Central memory CD4-positive, alpha-beta T cell (primary cell): Measurements from ENCODE around the gene UVSSA.
"Not testable (repeated sequence)": the region's sequence is repeated elsewhere in the genome, so short reads cannot be mapped to it uniquely, and the experiment has no call there.

ENCODE experiments used
- DNase-seq: peaks from one replicate; pipeline ENCODE4 v3.0.0; 2022

UVSSA gene

GRCh38 chr4:1365271-1366178 lies 18.5 kb downstream of the UVSSA start:
- no peak for DNase-seq

DNA sequence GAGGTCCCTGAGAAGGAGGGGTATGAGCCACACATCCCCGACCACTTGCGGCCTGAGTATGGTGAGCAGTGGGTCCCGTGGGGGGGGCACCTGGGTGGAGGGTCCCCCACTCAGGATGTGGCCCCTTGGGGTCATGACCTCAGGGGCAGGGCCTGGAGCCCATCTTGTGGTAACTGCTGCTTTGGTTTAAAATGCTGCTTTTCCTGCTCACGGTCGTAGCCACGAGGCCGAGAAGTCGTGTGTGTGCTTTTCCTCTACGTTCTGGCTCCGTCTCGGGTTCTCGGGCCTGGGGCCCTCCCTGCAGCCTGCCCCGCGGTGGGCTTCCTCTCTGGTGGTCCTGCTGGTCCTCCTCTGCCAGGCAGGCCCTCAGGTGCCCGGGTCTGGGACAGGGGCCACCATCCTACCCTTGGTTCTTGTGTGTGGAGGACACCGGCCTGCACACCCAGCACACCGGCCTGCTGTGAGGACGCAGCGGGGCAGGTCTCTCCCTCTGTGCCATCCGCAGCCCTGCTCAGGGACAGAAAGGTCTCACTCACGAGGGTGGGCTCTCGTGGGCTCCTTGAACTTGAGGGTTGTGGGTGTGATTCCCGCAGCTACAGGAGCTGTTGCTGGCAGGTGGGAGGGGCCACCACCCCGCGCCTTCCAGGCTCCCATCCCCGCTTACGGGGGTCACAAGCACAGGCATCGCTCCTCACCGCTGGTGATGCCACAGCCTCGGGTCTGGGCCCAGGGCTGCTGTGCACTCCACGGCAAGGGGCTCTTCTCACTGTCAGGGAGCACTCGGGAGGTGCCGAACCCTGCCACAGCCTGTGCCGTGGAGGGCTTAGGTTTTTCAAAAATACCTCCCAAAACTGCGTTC lies 19.6 kb downstream of the UVSSA start:
- no peak for DNase-seq

- DNase-seq = no peak
These were observed 20.4 kb downstream of the UVSSA start for GRCh38 chr4:1367230-1367935.

- no peak for DNase-seq
These were observed 20.9 kb downstream of the UVSSA start for GRCh38 chr4:1367936-1368289.

- DNase-seq = no peak
These were observed 21.5 kb downstream of the UVSSA start for GRCh38 chr4:1368421-1369090.

DNA sequence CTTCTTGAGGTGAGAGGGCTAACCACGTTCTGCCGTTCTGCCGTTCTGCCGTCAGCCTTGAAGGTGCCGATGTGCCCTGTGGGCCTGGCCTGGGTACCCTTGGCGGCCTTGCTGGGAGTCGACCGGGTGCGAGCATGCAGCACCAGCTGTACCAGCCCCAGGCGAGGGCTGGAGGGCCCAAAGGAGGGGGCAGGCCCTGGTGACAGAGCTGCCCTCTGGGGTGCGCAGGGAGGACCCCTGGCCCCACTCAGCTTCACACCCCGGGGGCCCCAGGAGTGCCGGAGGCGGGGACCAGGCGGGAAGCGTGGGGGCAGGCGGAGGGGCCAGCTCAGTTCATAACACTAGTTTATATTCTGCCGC lies 22.1 kb downstream of the UVSSA start:
- no peak for DNase-seq

DNA sequence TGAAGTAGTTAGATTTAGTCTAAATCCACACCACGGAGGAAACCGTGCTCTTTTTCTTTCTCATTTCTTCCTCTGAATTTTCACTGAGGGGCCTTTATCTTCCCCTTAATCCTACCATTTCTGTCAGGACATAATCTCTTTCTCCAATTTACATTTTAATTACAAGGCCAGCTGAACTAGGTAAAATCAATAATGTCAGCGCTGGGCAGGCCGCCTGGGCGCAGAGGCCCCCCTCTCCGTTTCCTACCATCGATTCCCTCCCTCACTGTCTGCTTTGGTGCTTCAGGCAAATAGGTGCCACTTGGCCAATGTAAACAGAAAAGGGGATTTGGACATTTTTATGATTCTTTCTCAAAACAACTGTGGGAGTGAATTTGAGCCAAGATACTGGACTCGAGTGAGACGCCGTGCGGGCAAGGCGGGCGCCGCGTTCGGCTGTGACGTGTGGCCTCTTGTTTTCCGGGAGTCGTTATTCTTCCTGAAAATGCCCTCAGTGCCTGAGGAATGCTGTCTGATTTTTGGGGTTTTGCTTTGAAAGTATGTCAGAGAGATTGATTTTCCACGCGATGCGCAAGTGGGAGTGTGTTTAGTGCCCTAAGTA lies 22.6 kb downstream of the UVSSA start:
- no peak for DNase-seq

DNA sequence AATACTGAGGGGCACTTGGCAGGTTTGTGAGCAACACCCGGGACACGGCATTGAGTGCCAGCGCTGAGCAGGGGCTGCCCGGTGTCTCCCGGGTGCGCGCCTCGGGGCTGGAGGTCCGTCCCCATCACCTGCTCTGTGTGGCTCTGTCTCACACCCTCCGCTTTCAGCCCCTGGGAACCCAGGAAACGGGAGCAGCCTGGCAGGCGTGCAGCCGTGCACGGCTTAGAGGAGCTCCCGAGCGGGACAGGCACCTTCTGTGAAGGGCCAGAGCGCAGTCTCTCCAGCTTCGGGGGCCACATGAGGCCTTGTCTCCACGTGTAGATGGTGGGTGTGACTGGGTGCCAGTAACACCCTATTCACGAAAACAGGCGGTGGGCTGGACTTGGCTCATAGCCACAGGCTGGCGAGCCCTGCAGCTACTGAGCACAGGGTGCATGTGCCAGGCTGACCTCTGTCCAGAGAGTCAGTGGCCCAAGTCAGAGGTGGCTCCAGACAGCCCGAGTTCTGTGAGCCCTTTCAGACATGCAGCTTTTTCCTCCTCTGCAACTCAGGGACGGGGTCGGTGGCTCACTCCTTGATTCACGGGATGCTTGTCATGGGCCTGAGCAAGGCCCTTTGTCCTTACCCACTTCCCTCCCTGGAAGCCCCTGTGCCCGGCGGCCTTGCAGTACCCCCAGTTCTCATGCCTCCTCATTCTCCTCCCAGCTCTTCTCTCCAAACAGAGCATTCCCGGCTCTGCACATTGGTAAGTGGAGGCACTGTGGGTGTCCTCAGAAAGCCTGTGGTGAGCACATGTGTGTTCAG lies 23.5 kb downstream of the UVSSA start:
- DNase-seq = no peak

DNA sequence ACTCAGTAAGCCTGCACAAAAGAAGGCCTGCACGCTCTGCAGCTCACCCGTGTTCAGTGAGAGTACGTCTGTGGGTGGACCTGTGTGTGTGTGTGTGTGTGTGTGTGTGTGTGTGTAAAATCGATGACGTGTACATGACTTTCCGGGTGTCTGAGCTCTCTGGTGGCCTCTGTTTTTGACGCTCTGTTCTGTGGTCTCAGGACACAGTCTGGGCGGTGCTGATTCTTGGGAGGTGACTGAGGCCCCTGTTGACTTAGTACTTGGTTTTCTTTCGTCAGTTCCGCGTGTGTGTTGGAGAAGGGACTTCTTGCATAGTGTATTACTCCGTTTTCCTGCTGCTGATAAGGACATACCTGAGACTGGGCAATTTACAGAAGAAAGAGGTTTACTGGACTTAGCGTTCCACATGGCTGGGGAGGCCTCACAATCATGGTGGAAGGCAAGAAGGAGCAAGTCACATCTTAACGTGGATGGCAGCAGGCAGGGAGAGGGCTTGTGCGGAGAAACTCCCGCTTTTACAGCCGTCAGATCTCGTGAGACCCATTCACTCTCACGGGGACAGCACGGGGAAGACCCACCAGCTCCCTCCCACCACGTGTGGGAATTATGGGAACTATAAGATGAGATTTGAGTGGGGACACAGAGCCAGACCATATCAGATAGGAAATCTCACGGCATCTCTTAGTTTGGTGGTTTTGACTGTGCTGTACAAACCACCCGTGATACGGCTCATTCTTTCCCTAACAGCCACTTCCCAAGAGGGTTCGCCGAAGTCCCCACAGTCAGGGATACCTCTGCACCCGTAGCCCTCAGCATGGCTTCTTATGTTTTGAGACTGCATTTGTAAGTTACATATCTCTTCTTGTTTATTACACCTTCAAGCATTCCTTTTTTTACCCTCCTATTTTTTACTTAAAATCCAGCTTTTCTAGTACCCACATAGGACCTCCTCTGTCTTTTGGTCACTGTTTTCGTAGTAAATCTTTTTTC lies 24.5 kb downstream of the UVSSA start:
- no peak for DNase-seq

DNA sequence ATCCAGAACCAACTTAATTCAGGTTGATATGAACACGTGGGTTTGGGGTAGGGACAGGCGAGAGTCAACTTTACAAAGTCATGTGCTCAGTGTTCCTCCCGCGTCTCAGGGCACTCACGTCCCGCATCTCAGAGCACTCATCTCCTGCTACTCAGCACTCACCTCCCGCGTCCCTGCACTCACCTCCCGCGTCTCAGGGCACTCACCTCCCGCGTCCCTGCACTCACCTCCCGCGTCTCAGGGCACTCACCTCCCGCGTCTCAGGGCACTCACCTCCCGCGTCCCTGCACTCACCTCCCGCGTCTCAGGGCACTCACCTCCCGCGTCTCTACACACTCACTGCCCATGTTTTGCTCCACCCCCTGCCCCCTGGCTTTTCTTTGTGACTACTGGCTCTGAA lies 25.6 kb downstream of the UVSSA start:
- DNase-seq = not testable (repeated sequence)

- no peak for DNase-seq
These were observed 27.1 kb downstream of the UVSSA start for GRCh38 chr4:1373892-1374705.

GRCh38 chr4:1374706-1375045 lies 27.7 kb downstream of the UVSSA start:
- no peak for DNase-seq

DNA sequence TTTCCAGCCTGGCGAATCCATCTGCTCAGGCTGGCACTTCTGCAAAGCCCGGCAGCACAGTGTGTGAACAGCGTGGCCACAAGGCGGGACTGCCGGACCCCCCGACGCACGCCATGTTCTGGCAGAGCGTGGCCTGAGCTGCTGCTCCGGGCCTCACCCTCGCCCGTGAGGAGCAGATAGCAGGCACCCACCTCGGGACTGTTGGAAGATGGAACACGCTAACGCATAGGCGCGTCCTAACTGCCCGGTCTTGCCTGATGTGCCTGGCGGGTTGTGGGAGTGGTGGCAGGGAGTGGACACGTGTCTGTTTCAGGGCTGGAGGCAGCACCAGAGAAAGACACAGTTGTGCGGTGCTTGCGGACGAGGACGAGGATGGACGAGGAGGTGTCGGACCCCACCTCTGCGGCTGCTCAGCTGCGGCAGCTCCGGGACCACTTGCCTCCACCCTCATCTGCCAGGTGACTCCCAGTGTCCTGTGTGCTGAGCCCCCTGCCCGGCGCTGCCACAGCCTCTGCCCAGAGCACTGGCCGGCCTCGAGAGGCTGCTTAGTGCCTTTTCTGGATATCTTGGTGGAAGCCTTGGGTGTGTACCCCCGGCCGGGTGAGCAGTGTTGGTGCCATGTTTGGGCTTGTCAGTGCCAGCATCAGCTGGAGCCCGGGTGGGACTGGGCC lies 28.2 kb downstream of the UVSSA start:
- no peak for DNase-seq

DNA sequence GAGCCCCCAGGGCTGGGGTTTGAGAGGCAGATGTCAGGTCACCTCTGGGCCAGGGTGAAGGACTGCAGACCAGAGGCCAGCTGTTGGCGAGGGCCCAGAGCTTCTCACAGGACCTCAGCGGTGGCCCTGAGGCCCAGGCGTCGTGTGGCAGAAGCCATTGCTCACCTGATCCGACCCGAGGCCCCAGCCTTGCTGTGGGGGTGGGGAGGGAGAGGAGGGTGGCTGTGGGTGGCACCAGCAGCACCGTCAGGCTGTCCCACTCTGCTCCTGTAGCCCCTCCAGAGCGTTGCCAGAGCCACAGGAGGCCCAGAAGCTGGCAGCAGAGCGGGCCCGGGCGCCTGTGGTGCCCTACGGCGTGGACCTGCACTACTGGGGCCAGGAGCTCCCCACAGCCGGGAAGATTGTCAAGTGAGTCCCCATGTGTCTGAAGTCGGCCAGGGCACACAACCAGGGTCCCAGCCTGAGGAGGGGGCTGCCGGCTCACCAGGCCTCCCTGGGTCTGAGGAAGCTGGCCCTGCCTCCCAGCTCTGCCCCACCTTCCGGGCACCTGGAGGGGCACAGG lies 28.8 kb downstream of the UVSSA start:
- no peak for DNase-seq

- no peak for DNase-seq
These were observed 29.4 kb downstream of the UVSSA start for GRCh38 chr4:1376391-1376840.

- no peak for DNase-seq
These were observed 30.0 kb downstream of the UVSSA start for GRCh38 chr4:1376841-1377605.

DNA sequence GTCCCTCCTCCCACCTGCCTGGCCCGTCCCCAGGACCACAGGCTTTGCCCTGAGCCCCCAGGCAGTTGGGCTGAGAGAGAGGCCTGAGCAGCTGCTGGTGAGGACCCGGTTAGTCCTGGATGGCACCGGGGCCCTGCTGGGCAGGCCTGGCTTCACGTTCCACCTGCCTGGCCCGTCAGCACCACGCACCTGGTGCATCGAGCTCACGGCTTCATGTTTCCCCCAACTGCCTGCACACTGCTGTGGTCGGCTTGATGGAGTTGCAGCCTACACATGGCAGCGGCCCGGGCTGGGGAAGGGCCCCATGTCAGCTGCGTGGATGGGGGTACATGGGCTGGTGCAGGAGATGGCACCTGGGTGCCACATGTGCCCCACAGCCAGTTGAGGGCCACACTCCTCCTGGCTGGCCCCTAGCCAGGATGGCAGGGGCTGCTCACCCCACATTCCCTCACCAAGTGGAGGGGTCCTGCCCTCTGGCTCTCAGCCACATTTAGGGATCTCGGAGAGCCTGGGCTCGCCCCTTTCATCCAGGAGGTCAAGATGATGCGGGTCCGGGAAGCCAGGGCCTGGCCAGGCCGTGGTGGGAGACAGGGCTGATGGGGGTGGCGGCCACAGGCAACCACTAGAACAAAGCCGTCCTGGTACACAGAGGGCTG lies 30.7 kb downstream of the UVSSA start:
- DNase-seq = no peak
